ENCODE data around the gene JARID2.

The JARID2 gene

GRCh38 chr6:15351631-15352030 is 105.8 kb downstream of the JARID2 start:
- TF ChIP-seq SIN3A (IDR thresholded peaks at IDR 0.05; ENCODE audit: borderline replicate concordance, insufficient read depth, low read length) = no peak
- no peak for TF ChIP-seq POLR2AphosphoS5 (IDR thresholded peaks at IDR 0.05; ENCODE audit: low read depth, low read length)
- no peak for TF ChIP-seq REST (IDR thresholded peaks at IDR 0.05; ENCODE audit: insufficient read depth in 1 of 2, low read depth in 2 of 2, low read length in 2 of 2)
- TF ChIP-seq FOXP2 (optimal IDR thresholded peaks at IDR 0.05; ENCODE audit: borderline replicate concordance, extremely low read depth, extremely low read length, insufficient read depth) = no peak
- TF ChIP-seq TAF1 (IDR thresholded peaks at IDR 0.05; ENCODE audit: borderline replicate concordance, insufficient read depth, low read length) = no peak

- no peak for TF ChIP-seq POLR2AphosphoS5 (IDR thresholded peaks at IDR 0.05; ENCODE audit: low read depth, low read length)
- TF ChIP-seq REST (IDR thresholded peaks at IDR 0.05; ENCODE audit: insufficient read depth in 1 of 2, low read depth in 2 of 2, low read length in 2 of 2) = no peak
- no peak for TF ChIP-seq TAF1 (IDR thresholded peaks at IDR 0.05; ENCODE audit: borderline replicate concordance, insufficient read depth, low read length)
- no peak for TF ChIP-seq SIN3A (IDR thresholded peaks at IDR 0.05; ENCODE audit: borderline replicate concordance, insufficient read depth, low read length)
- TF ChIP-seq FOXP2 (optimal IDR thresholded peaks at IDR 0.05; ENCODE audit: borderline replicate concordance, extremely low read depth, extremely low read length, insufficient read depth) = no peak
These were observed 106.4 kb downstream of the JARID2 start for GRCh38 chr6:15352220-15352619.

- TF ChIP-seq SIN3A (IDR thresholded peaks at IDR 0.05; ENCODE audit: borderline replicate concordance, insufficient read depth, low read length) (no peak), POLR2AphosphoS5 (IDR thresholded peaks at IDR 0.05; ENCODE audit: low read depth, low read length) (no peak), FOXP2 (optimal IDR thresholded peaks at IDR 0.05; ENCODE audit: borderline replicate concordance, extremely low read depth, extremely low read length, insufficient read depth) (no peak), TAF1 (IDR thresholded peaks at IDR 0.05; ENCODE audit: borderline replicate concordance, insufficient read depth, low read length) (no peak), REST (IDR thresholded peaks at IDR 0.05; ENCODE audit: insufficient read depth in 1 of 2, low read depth in 2 of 2, low read length in 2 of 2) (no peak)
These were observed 107.0 kb downstream of the JARID2 start for GRCh38 chr6:15352845-15353244.

GRCh38 chr6:15355683-15356099 is 109.8 kb downstream of the JARID2 start:
- TF ChIP-seq REST (IDR thresholded peaks at IDR 0.05; ENCODE audit: insufficient read depth in 1 of 2, low read depth in 2 of 2, low read length in 2 of 2) = no peak
- no peak for TF ChIP-seq FOXP2 (optimal IDR thresholded peaks at IDR 0.05; ENCODE audit: borderline replicate concordance, extremely low read depth, extremely low read length, insufficient read depth)
- TF ChIP-seq TAF1 (IDR thresholded peaks at IDR 0.05; ENCODE audit: borderline replicate concordance, insufficient read depth, low read length) = no peak
- TF ChIP-seq POLR2AphosphoS5 (IDR thresholded peaks at IDR 0.05; ENCODE audit: low read depth, low read length) = no peak
- no peak for TF ChIP-seq SIN3A (IDR thresholded peaks at IDR 0.05; ENCODE audit: borderline replicate concordance, insufficient read depth, low read length)

GRCh38 chr6:15356179-15356578 is 110.3 kb downstream of the JARID2 start:
- no peak for TF ChIP-seq FOXP2 (optimal IDR thresholded peaks at IDR 0.05; ENCODE audit: borderline replicate concordance, extremely low read depth, extremely low read length, insufficient read depth)
- no peak for TF ChIP-seq SIN3A (IDR thresholded peaks at IDR 0.05; ENCODE audit: borderline replicate concordance, insufficient read depth, low read length)
- TF ChIP-seq POLR2AphosphoS5 (IDR thresholded peaks at IDR 0.05; ENCODE audit: low read depth, low read length) = no peak
- TF ChIP-seq TAF1 (IDR thresholded peaks at IDR 0.05; ENCODE audit: borderline replicate concordance, insufficient read depth, low read length) = no peak
- TF ChIP-seq REST (IDR thresholded peaks at IDR 0.05; ENCODE audit: insufficient read depth in 1 of 2, low read depth in 2 of 2, low read length in 2 of 2) = no peak
